HEK293 (cell line): ENCODE measurements around the gene TIGAR.

ENCODE experiments used
- CTCF ChIA-PET: fragments of 350-600 bp; formaldehyde crosslinking; extraction: SDS; loops from one replicate; lab custom pipeline; 2021; ENCODE audit warnings: antibody characterized with exemption; lab: Yijun Ruan, JAX
- POLR2A ChIA-PET: fragments of 300-600 bp; formaldehyde crosslinking; extraction: SDS; loops from one replicate; lab custom pipeline; 2020; ENCODE audit warnings: antibody characterized with exemption, inconsistent platforms; lab: Yijun Ruan, JAX
- H3K27ac ChIP-seq: fragments of 200-500 bp; sonication (Bioruptor generic); 2 replicates; pipeline ENCODE4 v1.5.1; 2014; ENCODE audit warnings: low read depth, low read length, control low read depth, inconsistent platforms; ENCODE audit errors: extremely low read depth
- H3K36me3 ChIP-seq, 2 experiments: fragments of 200-500 bp in 1 of 2; sonication (Bioruptor generic) in 1 of 2; 1 replicate in 1 of 2; 2 replicates in 1 of 2; pipeline ENCODE4 v1.5.1; 2014 to 2017; ENCODE audit warnings: inconsistent platforms in 2 of 2, low read length in 2 of 2; ENCODE audit not compliant: control insufficient read depth in 2 of 2, insufficient read depth in 1 of 2
- H3K4me1 ChIP-seq: fragments of 200-500 bp; sonication (Bioruptor generic); 2 replicates; pipeline ENCODE4 v1.5.1; 2014; ENCODE audit warnings: mild to moderate bottlenecking, low read length, inconsistent platforms; ENCODE audit not compliant: control insufficient read depth, insufficient read depth
- H3K4me3 ChIP-seq: 2 replicates; pipeline ENCODE4 v1.5.1; 2011; ENCODE audit warnings: low read depth, mild to moderate bottlenecking, control low read depth, low read length, moderate library complexity
- H3K9me3 ChIP-seq: fragments of 200-500 bp; sonication (Bioruptor generic); 2 replicates; pipeline ENCODE4 v1.5.1; 2014; ENCODE audit warnings: low read depth, low read length, inconsistent platforms; ENCODE audit not compliant: control insufficient read depth, insufficient read depth
- BCL11B ChIP-seq: fragments of 450-650 bp; formaldehyde crosslinking; IDR thresholded peaks from 2 replicates; pipeline ENCODE4 v1.5.1; 2016; ENCODE audit warnings: low read depth, missing biosample characterization, missing genetic modification characterization
- SP2 ChIP-seq: fragments of 450-650 bp; formaldehyde crosslinking; IDR thresholded peaks from 2 replicates; pipeline ENCODE4 v1.5.1; 2016; ENCODE audit warnings: missing biosample characterization, missing genetic modification characterization
- ZNF184 ChIP-seq: fragments of 450-650 bp; IDR thresholded peaks from 2 replicates; pipeline ENCODE4 v1.5.1; 2018; ENCODE audit warnings: missing biosample characterization, mild to moderate bottlenecking, missing genetic modification characterization
- ZNF239 ChIP-seq: fragments of 450-650 bp; formaldehyde crosslinking; IDR thresholded peaks from 2 replicates; pipeline ENCODE4 v1.5.1; 2016; ENCODE audit warnings: missing biosample characterization, missing genetic modification characterization
- ZNF292 ChIP-seq: fragments of 450-650 bp; formaldehyde crosslinking; IDR thresholded peaks from 2 replicates; pipeline ENCODE4 v1.5.1; 2016; ENCODE audit warnings: low read depth, missing biosample characterization, missing genetic modification characterization, borderline replicate concordance
- ZNF324 ChIP-seq: fragments of 450-650 bp; formaldehyde crosslinking; IDR thresholded peaks from 2 replicates; pipeline ENCODE4 v1.5.1; 2016; ENCODE audit warnings: missing biosample characterization, missing genetic modification characterization
- ZNF514 ChIP-seq: fragments of 450-650 bp; formaldehyde crosslinking; IDR thresholded peaks from 2 replicates; pipeline ENCODE4 v1.5.1; 2016; ENCODE audit warnings: missing biosample characterization, missing genetic modification characterization
- ZNF585B ChIP-seq: fragments of 450-650 bp; formaldehyde crosslinking; IDR thresholded peaks from 2 replicates; pipeline ENCODE4 v1.5.1; 2016; ENCODE audit warnings: missing biosample characterization, missing genetic modification characterization
- TF ChIP-seq, protein P1 (sequence below): fragments of 450-650 bp; formaldehyde crosslinking; IDR thresholded peaks from 2 replicates; pipeline ENCODE4 v1.5.1; 2016; ENCODE audit warnings: missing biosample characterization, missing genetic modification characterization
- TF ChIP-seq, protein P2 (sequence below): fragments of 450-650 bp; formaldehyde crosslinking; IDR thresholded peaks from 2 replicates; pipeline ENCODE4; 2016; ENCODE audit warnings: missing biosample characterization, missing genetic modification characterization
- TF ChIP-seq, protein P3 (sequence below): fragments of 450-650 bp; formaldehyde crosslinking; IDR thresholded peaks from 2 replicates; pipeline ENCODE4 v1.5.1; 2016; ENCODE audit warnings: missing biosample characterization, missing genetic modification characterization, borderline replicate concordance
- TF ChIP-seq, protein P4 (sequence below): fragments of 450-650 bp; formaldehyde crosslinking; IDR thresholded peaks from 2 replicates; pipeline ENCODE4 v1.5.1; 2017; ENCODE audit warnings: missing biosample characterization, missing genetic modification characterization

TIGAR gene

DNA sequence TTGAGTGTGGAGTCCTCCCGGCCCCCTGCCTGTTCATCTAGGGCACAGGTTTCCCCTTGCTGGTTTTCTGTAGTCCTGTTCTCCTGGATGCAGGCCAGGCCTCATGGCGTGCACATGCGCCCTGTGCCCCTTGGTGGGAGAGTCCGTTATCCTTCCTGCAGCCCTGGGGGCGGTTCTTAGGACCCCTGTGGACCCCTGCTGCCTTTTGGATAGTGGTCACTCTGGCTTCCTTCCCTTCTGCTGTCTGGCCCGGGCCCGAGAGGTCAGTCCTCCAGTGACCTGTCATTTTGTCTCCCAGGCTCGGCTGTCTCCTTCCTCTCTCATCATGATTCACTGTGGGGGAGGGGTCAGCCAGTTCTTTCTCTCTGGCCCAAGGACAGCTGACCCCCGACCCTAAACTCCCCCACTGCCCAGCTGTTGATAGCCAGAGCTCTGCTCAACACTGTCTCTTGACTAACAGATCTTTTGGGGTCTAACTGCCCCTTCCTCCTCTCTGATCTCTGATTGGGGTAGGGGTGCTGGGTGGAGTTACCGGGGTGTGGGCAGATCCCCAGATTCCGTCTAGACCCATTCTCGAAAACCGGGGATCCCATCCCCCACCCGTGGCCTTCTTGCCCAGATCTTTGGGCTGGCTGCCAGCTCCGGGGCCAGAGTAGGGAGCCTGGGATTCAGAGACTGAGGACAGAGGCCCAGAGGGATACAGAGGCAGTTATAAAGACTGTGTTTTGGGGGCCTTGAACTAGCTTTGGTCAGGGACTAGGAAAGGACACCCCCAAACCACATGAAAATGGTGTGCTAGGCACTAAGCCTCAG is 40.5 kb upstream of the TIGAR start:
- TF ChIP-seq BCL11B (tag by site-specific recombination) = peak; percentile 66; the same call in 1 of the 2 replicates
- TF ChIP-seq, protein P1, sequence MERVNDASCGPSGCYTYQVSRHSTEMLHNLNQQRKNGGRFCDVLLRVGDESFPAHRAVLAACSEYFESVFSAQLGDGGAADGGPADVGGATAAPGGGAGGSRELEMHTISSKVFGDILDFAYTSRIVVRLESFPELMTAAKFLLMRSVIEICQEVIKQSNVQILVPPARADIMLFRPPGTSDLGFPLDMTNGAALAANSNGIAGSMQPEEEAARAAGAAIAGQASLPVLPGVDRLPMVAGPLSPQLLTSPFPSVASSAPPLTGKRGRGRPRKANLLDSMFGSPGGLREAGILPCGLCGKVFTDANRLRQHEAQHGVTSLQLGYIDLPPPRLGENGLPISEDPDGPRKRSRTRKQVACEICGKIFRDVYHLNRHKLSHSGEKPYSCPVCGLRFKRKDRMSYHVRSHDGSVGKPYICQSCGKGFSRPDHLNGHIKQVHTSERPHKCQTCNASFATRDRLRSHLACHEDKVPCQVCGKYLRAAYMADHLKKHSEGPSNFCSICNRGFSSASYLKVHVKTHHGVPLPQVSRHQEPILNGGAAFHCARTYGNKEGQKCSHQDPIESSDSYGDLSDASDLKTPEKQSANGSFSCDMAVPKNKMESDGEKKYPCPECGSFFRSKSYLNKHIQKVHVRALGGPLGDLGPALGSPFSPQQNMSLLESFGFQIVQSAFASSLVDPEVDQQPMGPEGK (tag by site-specific recombination) = no peak
- no peaks in the 10 kb centered on the region for H3K9me3 ChIP-seq
- ChIA-PET POLR2A (no interaction called here), CTCF (interaction anchor here (1.1 kb wide), 1 partner anchor 140 kb away, joined by 4 read pairs; no protein-coding TSS in a partner anchor)
- no peak overlapping the region for H3K27ac ChIP-seq
- no peak overlapping the region for H3K4me3 ChIP-seq
- H3K4me1 ChIP-seq = peaks cover 6% of the 10 kb centered on the region
- H3K36me3 ChIP-seq = peaks cover 25 to 94% of the 10 kb centered on the region in 2 experiments

DNA sequence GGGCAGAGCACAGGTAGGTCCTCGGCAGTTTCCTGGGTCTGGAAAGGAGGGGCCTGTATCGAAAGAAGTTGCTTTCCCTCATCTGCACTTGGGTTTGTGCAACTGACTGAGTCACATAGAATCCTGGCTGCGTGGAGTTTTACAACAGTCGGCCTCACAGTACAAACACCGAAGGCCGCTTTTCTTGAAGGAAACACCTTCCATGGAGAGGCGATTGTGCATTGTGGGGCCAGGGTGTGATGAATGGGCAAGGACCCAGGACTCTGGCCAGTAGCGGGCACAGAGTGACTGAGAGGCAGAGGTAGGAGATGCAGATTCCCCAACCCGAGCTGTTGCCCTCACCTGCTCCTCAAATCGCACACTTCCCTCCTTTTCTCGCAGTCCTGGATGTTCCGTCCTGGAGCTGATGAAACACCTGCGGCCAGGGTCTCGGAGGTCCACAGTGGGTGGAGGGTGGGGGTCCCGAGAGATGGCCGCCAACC is 39.8 kb upstream of the TIGAR start:
- POLR2A ChIA-PET = no interaction called here
- Histone ChIP-seq H3K27ac (no peak overlapping the region), H3K9me3 (no peaks in the 10 kb centered on the region)

More for the DNA sequence above, 39.8 kb upstream of the TIGAR start:
- peaks cover 29 to 96% of the 10 kb centered on the region in 2 experiments for H3K36me3 ChIP-seq
- CTCF ChIA-PET = interaction anchor here (0.6 to 1.1 kb wide), 2 partner anchors 139 to 1625 kb away, joined by 3 to 4 read pairs; no protein-coding TSS in a partner anchor
- no peak overlapping the region for H3K4me3 ChIP-seq
- TF ChIP-seq ZNF514 (tag by site-specific recombination) (no peak), ZNF292 (tag by site-specific recombination) (no peak), ZNF239 (no peak), ZNF585B (tag by site-specific recombination) (no peak), ZNF324 (tag by site-specific recombination) (no peak), ZNF184 (tag by site-specific recombination) (no peak), SP2 (tag by site-specific recombination) (no peak)
- TF ChIP-seq, protein P2, sequence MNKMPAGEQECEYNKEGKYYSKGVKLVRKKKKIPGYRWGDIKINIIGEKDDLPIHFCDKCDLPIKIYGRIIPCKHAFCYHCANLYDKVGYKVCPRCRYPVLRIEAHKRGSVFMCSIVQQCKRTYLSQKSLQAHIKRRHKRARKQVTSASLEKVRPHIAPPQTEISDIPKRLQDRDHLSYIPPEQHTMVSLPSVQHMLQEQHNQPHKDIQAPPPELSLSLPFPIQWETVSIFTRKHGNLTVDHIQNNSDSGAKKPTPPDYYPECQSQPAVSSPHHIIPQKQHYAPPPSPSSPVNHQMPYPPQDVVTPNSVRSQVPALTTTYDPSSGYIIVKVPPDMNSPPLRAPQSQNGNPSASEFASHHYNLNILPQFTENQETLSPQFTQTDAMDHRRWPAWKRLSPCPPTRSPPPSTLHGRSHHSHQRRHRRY (tag by site-specific recombination) = no peak
- TF ChIP-seq, protein P3, sequence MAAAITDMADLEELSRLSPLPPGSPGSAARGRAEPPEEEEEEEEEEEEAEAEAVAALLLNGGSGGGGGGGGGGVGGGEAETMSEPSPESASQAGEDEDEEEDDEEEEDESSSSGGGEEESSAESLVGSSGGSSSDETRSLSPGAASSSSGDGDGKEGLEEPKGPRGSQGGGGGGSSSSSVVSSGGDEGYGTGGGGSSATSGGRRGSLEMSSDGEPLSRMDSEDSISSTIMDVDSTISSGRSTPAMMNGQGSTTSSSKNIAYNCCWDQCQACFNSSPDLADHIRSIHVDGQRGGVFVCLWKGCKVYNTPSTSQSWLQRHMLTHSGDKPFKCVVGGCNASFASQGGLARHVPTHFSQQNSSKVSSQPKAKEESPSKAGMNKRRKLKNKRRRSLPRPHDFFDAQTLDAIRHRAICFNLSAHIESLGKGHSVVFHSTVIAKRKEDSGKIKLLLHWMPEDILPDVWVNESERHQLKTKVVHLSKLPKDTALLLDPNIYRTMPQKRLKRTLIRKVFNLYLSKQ (tag by site-specific recombination) = no peak
- TF ChIP-seq, protein P4, sequence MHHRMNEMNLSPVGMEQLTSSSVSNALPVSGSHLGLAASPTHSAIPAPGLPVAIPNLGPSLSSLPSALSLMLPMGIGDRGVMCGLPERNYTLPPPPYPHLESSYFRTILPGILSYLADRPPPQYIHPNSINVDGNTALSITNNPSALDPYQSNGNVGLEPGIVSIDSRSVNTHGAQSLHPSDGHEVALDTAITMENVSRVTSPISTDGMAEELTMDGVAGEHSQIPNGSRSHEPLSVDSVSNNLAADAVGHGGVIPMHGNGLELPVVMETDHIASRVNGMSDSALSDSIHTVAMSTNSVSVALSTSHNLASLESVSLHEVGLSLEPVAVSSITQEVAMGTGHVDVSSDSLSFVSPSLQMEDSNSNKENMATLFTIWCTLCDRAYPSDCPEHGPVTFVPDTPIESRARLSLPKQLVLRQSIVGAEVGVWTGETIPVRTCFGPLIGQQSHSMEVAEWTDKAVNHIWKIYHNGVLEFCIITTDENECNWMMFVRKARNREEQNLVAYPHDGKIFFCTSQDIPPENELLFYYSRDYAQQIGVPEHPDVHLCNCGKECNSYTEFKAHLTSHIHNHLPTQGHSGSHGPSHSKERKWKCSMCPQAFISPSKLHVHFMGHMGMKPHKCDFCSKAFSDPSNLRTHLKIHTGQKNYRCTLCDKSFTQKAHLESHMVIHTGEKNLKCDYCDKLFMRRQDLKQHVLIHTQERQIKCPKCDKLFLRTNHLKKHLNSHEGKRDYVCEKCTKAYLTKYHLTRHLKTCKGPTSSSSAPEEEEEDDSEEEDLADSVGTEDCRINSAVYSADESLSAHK = no peak
- H3K4me1 ChIP-seq = peaks cover 6% of the 10 kb centered on the region
